Subcutaneous adipose tissue (tissue), 4 donors: Measurements from ENCODE around the gene SCN4B. TPM values are rescaled to one million over a fixed set of nuclear protein-coding genes. Genes with fewer than 3 reads are reported as not detected.

Experiments
- CTCF ChIP-seq: fragments of 450-650 bp; IDR thresholded peaks from one replicate; pipeline ENCODE4 v1.5.1; 2016; ENCODE audit warnings: low read depth, mild to moderate bottlenecking, control low read depth, antibody characterized with exemption, moderate library complexity
- total RNA-seq, 4 donors: library from RNA; depleted of rRNA; stranded (reverse); fragments of >200 nt; gene quantifications; one replicate each; pipeline ENCODE4 v1.1.0, GENCODE V29; 2016

The SCN4B gene
- total RNA-seq, 4 donors from 2014 or later, result 1.0 to 5.7 (median 3.2) TPM

GRCh38 chr11:118092907-118093571 lies 59.6 kb downstream of the SCN4B start:
- TF ChIP-seq CTCF, result no peak

- TF ChIP-seq CTCF, result no peak
Measured at GRCh38 chr11:118091690-118092089, 60.9 kb downstream of the SCN4B start.

- TF ChIP-seq CTCF, result no peak
Measured at GRCh38 chr11:118090545-118091162, 62.0 kb downstream of the SCN4B start.

GRCh38 chr11:118088531-118088930 lies 64.1 kb downstream of the SCN4B start:
- TF ChIP-seq CTCF, result no peak

- no peak for TF ChIP-seq CTCF
Measured at GRCh38 chr11:118087931-118088330, 64.7 kb downstream of the SCN4B start.

GRCh38 chr11:118086913-118087768 lies 65.5 kb downstream of the SCN4B start, which contains the start of gene SMIM35:
Gene SMIM35, minus strand, starts transcription at chr11:118086963. Its CDS starts 206 bp downstream, at chr11:118086757.
- no peak for TF ChIP-seq CTCF

GRCh38 chr11:118084656-118085055 lies 68.0 kb downstream of the SCN4B start:
- no peak for TF ChIP-seq CTCF
